NT2/D1 (cell line): ENCODE data around the gene OPRD1.

ENCODE experiments used
- SUZ12 ChIP-seq: IDR thresholded peaks from 2 replicates; pipeline ENCODE4 v1.6.1; 2011; ENCODE audit not compliant: insufficient read length, insufficient read depth; ENCODE audit errors: extremely low read depth
- YY1 ChIP-seq: IDR thresholded peaks from 2 replicates; pipeline ENCODE4 v1.6.1; 2011; ENCODE audit not compliant: insufficient read length, insufficient read depth
- ZNF274 ChIP-seq: IDR thresholded peaks from 2 replicates; pipeline ENCODE4 v1.6.1; 2011; ENCODE audit warnings: mild to moderate bottlenecking, low read depth, low read length

DNA sequence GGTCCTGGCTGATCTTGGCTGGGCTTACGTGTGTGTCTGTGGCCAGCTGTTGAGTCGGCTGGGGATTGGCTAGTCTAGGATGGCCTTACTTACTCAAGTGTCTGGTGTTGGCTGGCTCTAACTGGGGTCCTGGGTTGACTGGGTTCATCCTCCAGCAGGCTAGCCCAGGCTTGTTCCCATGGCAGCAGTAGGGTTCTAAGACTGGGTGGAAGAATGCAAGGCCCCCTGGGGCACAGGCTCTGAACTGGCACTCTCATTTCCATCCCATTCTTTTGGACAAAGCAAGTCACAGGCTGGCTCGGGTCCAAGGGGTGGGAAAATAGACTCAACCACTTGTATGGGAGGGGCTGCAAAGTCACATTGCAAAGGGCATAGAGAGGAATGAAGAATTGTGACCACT, 7.9 kb upstream of the OPRD1 start:
- TF ChIP-seq YY1 (no peak), ZNF274 (no peak), SUZ12 (no peak)
